CD4-positive, alpha-beta T cell (primary cell): ENCODE results near the gene SNTG2. TPM values are rescaled to one million over a fixed set of nuclear protein-coding genes. Genes with fewer than 3 reads are reported as not detected.
"Not testable (repeated sequence)": the region's sequence is repeated elsewhere in the genome, so short reads cannot be mapped to it uniquely, and the experiment has no call there.

Source experiments
- ATAC-seq: fragments of 200-7000 bp; cut with Tn5 transposase; one replicate; pipeline ENCODE4 v1.10.0; 2022; ENCODE audit warnings: mild to moderate bottlenecking; ENCODE audit not compliant: poor library complexity
- CTCF ChIA-PET: fragments of 350-600 bp; sonication (Branson Sonifier 250); formaldehyde crosslinking; loops from one replicate; lab custom pipeline; 2021; ENCODE audit warnings: antibody characterized with exemption, inconsistent platforms; lab: Charles Lee
- POLR2A ChIA-PET: fragments of 350-600 bp; sonication (Branson Sonifier 250); formaldehyde crosslinking; loops from one replicate; lab custom pipeline; 2021; ENCODE audit warnings: antibody characterized with exemption, inconsistent platforms; lab: Charles Lee
- DNase-seq, 14 experiments: peaks; one replicate each; pipeline ENCODE4 v3.0.0-alpha.2; 2013 to 2020; ENCODE audit warnings: mixed read lengths in 2 of 14
- H3K27ac ChIP-seq, 2 donors: one replicate each; pipeline versions ENCODE4 v1.5.1 to v1.7.0; 2013; ENCODE audit warnings: low read length in 2 of 2, low read depth in 1 of 2, mild to moderate bottlenecking in 1 of 2
- H3K27me3 ChIP-seq, 2 experiments: 1 replicate in 1 of 2; 2 replicates in 1 of 2; pipeline versions ENCODE4 v1.6.1 to v1.7.0; 2013; ENCODE audit warnings: low read length in 2 of 2, control low read depth in 1 of 2, mild to moderate bottlenecking in 1 of 2, moderate library complexity in 1 of 2; ENCODE audit not compliant: insufficient read depth in 2 of 2, control insufficient read depth in 1 of 2
- H3K36me3 ChIP-seq: one replicate; pipeline ENCODE4 v1.6.1; 2013; ENCODE audit warnings: low read length, control low read depth; ENCODE audit not compliant: insufficient read depth
- H3K4me1 ChIP-seq: one replicate; pipeline ENCODE4 v1.6.1; 2013; ENCODE audit warnings: low read length, control low read depth; ENCODE audit not compliant: insufficient read depth
- H3K4me3 ChIP-seq: one replicate; pipeline ENCODE4 v1.5.1; 2013; ENCODE audit warnings: mild to moderate bottlenecking, low read length, moderate library complexity
- H3K9me3 ChIP-seq, 2 experiments: 1 replicate in 1 of 2; 2 replicates in 1 of 2; pipeline versions ENCODE4 v1.6.1 to v1.7.0; 2013; ENCODE audit warnings: low read length in 2 of 2, mild to moderate bottlenecking in 2 of 2, control low read depth in 1 of 2, moderate library complexity in 1 of 2; ENCODE audit not compliant: control insufficient read depth in 1 of 2, insufficient read depth in 1 of 2
- H3K27ac Mint-ChIP-seq: one replicate; pipeline ENCODE4 v1.8.0; 2020; ENCODE audit warnings: mixed read lengths
- H3K27me3 Mint-ChIP-seq: one replicate; pipeline ENCODE4 v1.8.0; 2021; ENCODE audit warnings: mixed read lengths
- H3K36me3 Mint-ChIP-seq: one replicate; pipeline ENCODE4 v1.8.0; 2021; ENCODE audit warnings: low read depth, mixed read lengths
- H3K4me1 Mint-ChIP-seq: one replicate; pipeline ENCODE4 v1.8.0; 2021; ENCODE audit warnings: low read depth, mixed read lengths
- H3K4me3 Mint-ChIP-seq: one replicate; pipeline ENCODE4 v1.8.0; 2020; ENCODE audit warnings: mild to moderate bottlenecking, mixed read lengths
- H3K9me3 Mint-ChIP-seq: one replicate; pipeline ENCODE4 v1.8.0; 2020; ENCODE audit warnings: mixed read lengths
- intact Hi-C, 2 experiments: fragments of 100-400 bp; cut with DNase I in 1 of 2; cut with micrococcal nuclease in 1 of 2; formaldehyde crosslinking; loops; one replicate each; pipeline versions ENCODE4 v1.15.1 to v1.9.0; 2023 to 2025; cut with DNase I, micrococcal nuclease
- total RNA-seq, 174 experiments: library from RNA in 2 of 174; stranded (reverse) in 2 of 174; gene quantifications; one replicate each; pipeline ENCODE4 v1.2.3 and lab custom pipeline; 2021 to 2026
- TF ChIP-seq, protein P1 (sequence below): fragments of 200-600 bp; IDR thresholded peaks from one replicate; pipeline ENCODE4 v1.8.0; 2022; ENCODE audit warnings: antibody characterized with exemption, mild to moderate bottlenecking

SNTG2 gene
- total RNA-seq, 2 experiments from 2014 or later: 1.1 to 1.5 TPM

- H3K27me3 Mint-ChIP-seq: no peaks in the 10 kb centered on the region
- H3K4me1 ChIP-seq: no peaks in the 10 kb centered on the region
- no peak overlapping the region for H3K27ac Mint-ChIP-seq
- H3K36me3 ChIP-seq: no peaks in the 10 kb centered on the region
- CTCF ChIA-PET: no interaction called here
- TF ChIP-seq, protein P1, sequence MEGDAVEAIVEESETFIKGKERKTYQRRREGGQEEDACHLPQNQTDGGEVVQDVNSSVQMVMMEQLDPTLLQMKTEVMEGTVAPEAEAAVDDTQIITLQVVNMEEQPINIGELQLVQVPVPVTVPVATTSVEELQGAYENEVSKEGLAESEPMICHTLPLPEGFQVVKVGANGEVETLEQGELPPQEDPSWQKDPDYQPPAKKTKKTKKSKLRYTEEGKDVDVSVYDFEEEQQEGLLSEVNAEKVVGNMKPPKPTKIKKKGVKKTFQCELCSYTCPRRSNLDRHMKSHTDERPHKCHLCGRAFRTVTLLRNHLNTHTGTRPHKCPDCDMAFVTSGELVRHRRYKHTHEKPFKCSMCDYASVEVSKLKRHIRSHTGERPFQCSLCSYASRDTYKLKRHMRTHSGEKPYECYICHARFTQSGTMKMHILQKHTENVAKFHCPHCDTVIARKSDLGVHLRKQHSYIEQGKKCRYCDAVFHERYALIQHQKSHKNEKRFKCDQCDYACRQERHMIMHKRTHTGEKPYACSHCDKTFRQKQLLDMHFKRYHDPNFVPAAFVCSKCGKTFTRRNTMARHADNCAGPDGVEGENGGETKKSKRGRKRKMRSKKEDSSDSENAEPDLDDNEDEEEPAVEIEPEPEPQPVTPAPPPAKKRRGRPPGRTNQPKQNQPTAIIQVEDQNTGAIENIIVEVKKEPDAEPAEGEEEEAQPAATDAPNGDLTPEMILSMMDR: no peak
- intact Hi-C loops: no loop called here
- no peaks in the 10 kb centered on the region for H3K36me3 Mint-ChIP-seq
- H3K9me3 Mint-ChIP-seq: no peaks in the 10 kb centered on the region
- H3K4me1 Mint-ChIP-seq: no peaks in the 10 kb centered on the region
- DNase-seq (no peak), ATAC-seq (no peak)
- H3K4me3 ChIP-seq: no peak overlapping the region
- H3K9me3 ChIP-seq: peaks cover 0 to 4% of the 10 kb centered on the region in 2 experiments
- no peak overlapping the region for H3K27ac ChIP-seq
- H3K4me3 Mint-ChIP-seq: no peak overlapping the region
- POLR2A ChIA-PET: no interaction called here
- H3K27me3 ChIP-seq: no peaks in the 10 kb centered on the region
Observed at GRCh38 chr2:1101011-1101782, 150.5 kb downstream of the SNTG2 start.

- ChIA-PET POLR2A (no interaction called here), CTCF (no interaction called here)
- Mint-ChIP-seq H3K27me3 (no peaks in the 10 kb centered on the region), H3K27ac (no peak overlapping the region), H3K4me3 (no peak overlapping the region), H3K4me1 (no peaks in the 10 kb centered on the region), H3K9me3 (no peaks in the 10 kb centered on the region), H3K36me3 (no peaks in the 10 kb centered on the region)
- ATAC-seq (no peak), DNase-seq (no peak)
- H3K27me3 ChIP-seq: no peaks in the 10 kb centered on the region
- intact Hi-C loops: no loop called here
- H3K9me3 ChIP-seq: peaks cover 0 to 4% of the 10 kb centered on the region in 2 experiments
- no peak overlapping the region for H3K4me3 ChIP-seq
- no peaks in the 10 kb centered on the region for H3K36me3 ChIP-seq
- TF ChIP-seq, protein P1: no peak
- H3K4me1 ChIP-seq: no peaks in the 10 kb centered on the region
- H3K27ac ChIP-seq: no peak overlapping the region
Observed at GRCh38 chr2:1101982-1102590, 151.4 kb downstream of the SNTG2 start.

GRCh38 chr2:1104364-1104763 lies 153.7 kb downstream of the SNTG2 start:
- no peak overlapping the region for H3K4me3 ChIP-seq
- DNase-seq (no peak), ATAC-seq (no peak)
- H3K27me3 Mint-ChIP-seq: no peaks in the 10 kb centered on the region
- TF ChIP-seq, protein P1: no peak
- ChIA-PET POLR2A (no interaction called here), CTCF (no interaction called here)
- H3K9me3 Mint-ChIP-seq: no peaks in the 10 kb centered on the region
- intact Hi-C loops: no loop called here
- peaks cover 0 to 4% of the 10 kb centered on the region in 2 experiments for H3K9me3 ChIP-seq
- no peak overlapping the region for H3K27ac Mint-ChIP-seq
- no peaks in the 10 kb centered on the region for H3K36me3 ChIP-seq
- H3K27ac ChIP-seq: no peak overlapping the region
- no peak overlapping the region for H3K4me3 Mint-ChIP-seq
- no peaks in the 10 kb centered on the region for H3K36me3 Mint-ChIP-seq
- no peaks in the 10 kb centered on the region for H3K4me1 ChIP-seq
- H3K27me3 ChIP-seq: no peaks in the 10 kb centered on the region
- no peaks in the 10 kb centered on the region for H3K4me1 Mint-ChIP-seq

DNA sequence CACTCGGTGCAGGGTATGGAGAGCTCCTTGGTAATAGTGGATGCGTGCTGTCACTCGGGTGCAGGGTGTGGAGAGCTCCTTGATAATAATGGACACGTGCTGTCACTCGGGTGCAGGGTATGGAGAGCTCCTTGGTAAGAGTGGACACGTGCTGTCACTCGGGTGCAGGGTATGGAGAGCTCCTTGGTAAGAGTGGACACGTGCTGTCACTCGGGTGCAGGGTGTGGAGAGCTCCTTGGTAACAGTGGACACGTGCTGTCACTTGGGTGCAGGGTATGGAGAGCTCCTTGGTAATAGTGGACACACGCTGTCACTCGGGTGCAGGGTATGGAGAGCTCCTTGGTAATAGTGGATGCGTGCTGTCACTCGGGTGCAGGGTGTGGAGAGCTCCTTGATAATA lies 155.7 kb downstream of the SNTG2 start:
- H3K9me3 Mint-ChIP-seq, H3K36me3 ChIP-seq, H3K36me3 Mint-ChIP-seq, POLR2A ChIA-PET, CTCF ChIA-PET, ATAC-seq, H3K27me3 ChIP-seq, H3K27ac ChIP-seq, H3K9me3 ChIP-seq, H3K4me1 Mint-ChIP-seq, DNase-seq, intact Hi-C loops, H3K27ac Mint-ChIP-seq, H3K4me3 ChIP-seq, H3K27me3 Mint-ChIP-seq, H3K4me1 ChIP-seq, H3K4me3 Mint-ChIP-seq: not testable (repeated sequence)
